ENCODE data around the gene KMT2E. TPM values are rescaled to one million over a fixed set of nuclear protein-coding genes. Genes with fewer than 3 reads are reported as not detected.
A peak's percentile ranks its signal among the peaks of the same experiment; 100 is the strongest.

KMT2E gene
- total RNA-seq, 1 donor from 2014 or later = 107 TPM

GRCh38 chr7:104990983-104991382 is 23.0 kb upstream of the KMT2E start:
- Mint-ChIP-seq H3K9me3 (ENCODE audit: low read depth) (no peaks in the 10 kb centered on the region), H3K27ac (no peak overlapping the region), H3K36me3 (ENCODE audit: insufficient read depth) (peaks cover 9% of the 10 kb centered on the region), H3K4me1 (ENCODE audit: low read depth) (peaks cover 24% of the 10 kb centered on the region), H3K4me3 (ENCODE audit: low read depth) (no peak overlapping the region), H3K27me3 (no peaks in the 10 kb centered on the region)
- no peak for DNase-seq (ENCODE audit: low spot score, unreplicated experiment)
- TF ChIP-seq, protein P1, sequence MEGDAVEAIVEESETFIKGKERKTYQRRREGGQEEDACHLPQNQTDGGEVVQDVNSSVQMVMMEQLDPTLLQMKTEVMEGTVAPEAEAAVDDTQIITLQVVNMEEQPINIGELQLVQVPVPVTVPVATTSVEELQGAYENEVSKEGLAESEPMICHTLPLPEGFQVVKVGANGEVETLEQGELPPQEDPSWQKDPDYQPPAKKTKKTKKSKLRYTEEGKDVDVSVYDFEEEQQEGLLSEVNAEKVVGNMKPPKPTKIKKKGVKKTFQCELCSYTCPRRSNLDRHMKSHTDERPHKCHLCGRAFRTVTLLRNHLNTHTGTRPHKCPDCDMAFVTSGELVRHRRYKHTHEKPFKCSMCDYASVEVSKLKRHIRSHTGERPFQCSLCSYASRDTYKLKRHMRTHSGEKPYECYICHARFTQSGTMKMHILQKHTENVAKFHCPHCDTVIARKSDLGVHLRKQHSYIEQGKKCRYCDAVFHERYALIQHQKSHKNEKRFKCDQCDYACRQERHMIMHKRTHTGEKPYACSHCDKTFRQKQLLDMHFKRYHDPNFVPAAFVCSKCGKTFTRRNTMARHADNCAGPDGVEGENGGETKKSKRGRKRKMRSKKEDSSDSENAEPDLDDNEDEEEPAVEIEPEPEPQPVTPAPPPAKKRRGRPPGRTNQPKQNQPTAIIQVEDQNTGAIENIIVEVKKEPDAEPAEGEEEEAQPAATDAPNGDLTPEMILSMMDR (IDR thresholded peaks at IDR 0.05; ENCODE audit: unreplicated experiment) = no peak

GRCh38 chr7:104992306-104992705 is 21.7 kb upstream of the KMT2E start:
- H3K27me3 Mint-ChIP-seq = no peaks in the 10 kb centered on the region
- H3K4me1 Mint-ChIP-seq (ENCODE audit: low read depth) = peaks cover 20% of the 10 kb centered on the region
- H3K27ac Mint-ChIP-seq = peak overlapping the region; percentile 41
- peaks cover 11% of the 10 kb centered on the region for H3K36me3 Mint-ChIP-seq (ENCODE audit: insufficient read depth)
- no peak overlapping the region for H3K4me3 Mint-ChIP-seq (ENCODE audit: low read depth)
- DNase-seq (ENCODE audit: low spot score, unreplicated experiment) = no peak
- H3K9me3 Mint-ChIP-seq (ENCODE audit: low read depth) = no peaks in the 10 kb centered on the region
- TF ChIP-seq, protein P1 (IDR thresholded peaks at IDR 0.05; ENCODE audit: unreplicated experiment) = no peak

DNA sequence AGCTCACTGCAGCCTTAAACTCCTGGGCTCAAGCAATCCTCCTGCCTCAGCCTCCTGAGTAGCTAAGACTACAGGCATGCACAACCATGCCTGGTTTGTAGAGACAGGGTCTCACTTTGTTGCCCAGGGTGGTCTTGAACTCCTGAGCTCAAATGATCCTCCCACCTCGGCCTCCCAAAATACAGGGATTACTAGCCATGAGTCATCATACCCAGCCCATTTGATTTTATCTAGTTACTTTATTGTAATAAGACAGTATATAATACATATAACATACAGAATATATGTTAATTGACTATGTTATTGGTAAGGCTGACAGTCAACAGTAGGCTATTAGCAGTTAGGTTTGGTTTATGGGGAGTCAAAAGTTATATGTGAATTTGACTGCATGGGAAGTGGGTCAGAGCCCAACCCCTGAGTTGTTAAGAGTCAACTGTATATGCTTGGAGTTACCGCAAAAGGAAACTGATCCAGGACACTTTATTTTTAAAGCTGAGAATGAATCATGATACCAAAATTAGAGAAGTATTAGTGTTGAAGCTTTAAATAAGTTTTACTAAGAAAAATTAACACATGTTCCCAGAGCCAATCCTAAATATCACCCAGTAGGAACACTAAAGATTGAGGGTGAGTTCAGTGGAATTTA is 20.7 kb upstream of the KMT2E start:
- TF ChIP-seq, protein P1 (IDR thresholded peaks at IDR 0.05; ENCODE audit: unreplicated experiment) = no peak
- Mint-ChIP-seq H3K27ac (peak overlapping the region; percentile 85), H3K4me1 (ENCODE audit: low read depth) (peaks cover 17% of the 10 kb centered on the region), H3K9me3 (ENCODE audit: low read depth) (no peaks in the 10 kb centered on the region), H3K27me3 (no peaks in the 10 kb centered on the region), H3K36me3 (ENCODE audit: insufficient read depth) (peaks cover 11% of the 10 kb centered on the region), H3K4me3 (ENCODE audit: low read depth) (no peak overlapping the region)
- DNase-seq (ENCODE audit: low spot score, unreplicated experiment) = no peak

DNA sequence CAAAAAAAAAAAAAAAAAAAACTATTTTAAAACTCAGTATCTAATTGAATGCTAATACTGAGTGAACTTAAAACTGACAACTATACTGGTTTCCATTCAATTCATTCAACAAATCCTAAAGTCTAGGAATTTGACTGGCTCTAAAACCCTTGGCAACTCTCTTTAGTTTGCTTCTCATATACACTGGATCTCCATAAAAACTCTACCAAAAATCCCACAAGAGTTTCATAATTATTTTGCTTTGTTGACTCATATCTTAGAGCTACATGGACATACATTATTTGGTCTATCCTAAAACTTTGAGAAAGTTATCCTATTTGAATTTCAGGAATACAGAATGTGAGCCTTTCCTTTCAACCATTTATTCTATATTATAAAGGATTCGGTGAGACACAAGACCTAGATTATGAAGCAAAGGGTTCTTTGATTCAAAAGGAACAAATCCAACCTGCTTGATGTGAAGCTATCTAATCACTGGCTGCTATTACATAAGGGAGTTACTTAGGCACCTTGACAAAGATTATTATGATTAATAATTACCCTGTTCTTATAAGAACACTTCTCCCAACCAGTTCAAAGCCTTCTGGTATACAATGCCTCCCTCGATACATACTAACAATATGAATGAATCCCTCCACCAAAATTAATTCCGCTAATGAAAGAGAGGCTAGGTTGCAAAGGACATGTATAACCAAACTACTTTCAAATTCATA is 15.8 kb upstream of the KMT2E start:
- DNase-seq (ENCODE audit: low spot score, unreplicated experiment) = no peak
- Mint-ChIP-seq H3K27me3 (no peaks in the 10 kb centered on the region), H3K36me3 (ENCODE audit: insufficient read depth) (peaks cover 8% of the 10 kb centered on the region), H3K27ac (peak overlapping the region; percentile 67), H3K4me1 (ENCODE audit: low read depth) (peaks cover 43% of the 10 kb centered on the region), H3K9me3 (ENCODE audit: low read depth) (no peaks in the 10 kb centered on the region), H3K4me3 (ENCODE audit: low read depth) (no peak overlapping the region)
- TF ChIP-seq, protein P1 (IDR thresholded peaks at IDR 0.05; ENCODE audit: unreplicated experiment) = no peak

GRCh38 chr7:105000200-105000599 is 13.8 kb upstream of the KMT2E start:
- Mint-ChIP-seq H3K4me1 (ENCODE audit: low read depth) (peaks cover 55% of the 10 kb centered on the region), H3K36me3 (ENCODE audit: insufficient read depth) (peaks cover 12% of the 10 kb centered on the region), H3K9me3 (ENCODE audit: low read depth) (no peaks in the 10 kb centered on the region), H3K27ac (peak overlapping the region; percentile 34), H3K27me3 (no peaks in the 10 kb centered on the region), H3K4me3 (ENCODE audit: low read depth) (no peak overlapping the region)
- no peak for DNase-seq (ENCODE audit: low spot score, unreplicated experiment)
- TF ChIP-seq, protein P1 (IDR thresholded peaks at IDR 0.05; ENCODE audit: unreplicated experiment) = no peak
